ENCODE results near the gene TTYH1. TPM values are rescaled to one million over a fixed set of nuclear protein-coding genes. Genes with fewer than 3 reads are reported as not detected.
"Not testable (repeated sequence)": the region's sequence is repeated elsewhere in the genome, so short reads cannot be mapped to it uniquely, and the experiment has no call there.

TTYH1 gene
- 1 to 10 TPM in 1 of 2 donors, under 1 TPM in 1; 0.47 to 2.4 TPM for total RNA-seq

GRCh38 chr19:54415208-54415900 lies at the start of gene TTYH1:
TTYH1 (plus strand) TSS chr19:54415464; CDS start chr19:54415553, 89 bp downstream.
- Histone ChIP-seq H3K4me3 (no peak within 1 kb of the TSS), H3K4me1 (no peaks in the 10 kb centered on the region), H3K36me3 (no peaks in the 10 kb centered on the region), H3K9ac (ENCODE audit: low read depth in 2 of 2, low read length in 2 of 2) (no peak within 1 kb of the TSS), H3K27ac (no peak within 1 kb of the TSS), H3K9me3 (no peaks in the 10 kb centered on the region), H3K27me3 (peaks cover 24% of the 10 kb centered on the region)
- DNase-seq, result no peak
- intact Hi-C loops (cut with DNase I), result no loop called here
- TF ChIP-seq CTCF (IDR thresholded peaks at IDR 0.05), result no peak

GRCh38 chr19:54365798-54366197 lies 49.5 kb upstream of the TTYH1 start:
- intact Hi-C loops (cut with DNase I); H3K27ac ChIP-seq; DNase-seq: not testable (repeated sequence)

GRCh38 chr19:54366811-54367210 lies 48.5 kb upstream of the TTYH1 start:
- H3K9ac ChIP-seq (ENCODE audit: low read depth in 2 of 2, low read length in 2 of 2), result no peak overlapping the region
- no peaks in the 10 kb centered on the region for H3K36me3 ChIP-seq
- intact Hi-C loops (cut with DNase I), result no loop called here
- no peak for TF ChIP-seq CTCF (IDR thresholded peaks at IDR 0.05)
- no peaks in the 10 kb centered on the region for H3K27me3 ChIP-seq
- H3K27ac ChIP-seq, result no peak overlapping the region
- H3K4me1 ChIP-seq, result no peaks in the 10 kb centered on the region
- DNase-seq, result no peak
- H3K9me3 ChIP-seq, result no peaks in the 10 kb centered on the region
- H3K4me3 ChIP-seq, result no peak overlapping the region

More at GRCh38 chr19:54365798-54366197, 49.5 kb upstream of the TTYH1 start:
- not testable (repeated sequence) for H3K9me3 ChIP-seq; H3K27me3 ChIP-seq; H3K9ac ChIP-seq (ENCODE audit: low read depth in 2 of 2, low read length in 2 of 2); H3K4me1 ChIP-seq; H3K36me3 ChIP-seq; H3K4me3 ChIP-seq

GRCh38 chr19:54369082-54369687 lies 46.1 kb upstream of the TTYH1 start:
- no peaks in the 10 kb centered on the region for H3K27me3 ChIP-seq
- no peaks in the 10 kb centered on the region for H3K9me3 ChIP-seq
- intact Hi-C loops (cut with DNase I), result no loop called here
- H3K9ac ChIP-seq (ENCODE audit: low read depth in 2 of 2, low read length in 2 of 2), result no peak overlapping the region
- no peak for TF ChIP-seq CTCF (IDR thresholded peaks at IDR 0.05)
- H3K4me1 ChIP-seq, result no peaks in the 10 kb centered on the region
- H3K4me3 ChIP-seq, result no peak overlapping the region
- no peak for DNase-seq
- no peaks in the 10 kb centered on the region for H3K36me3 ChIP-seq
- H3K27ac ChIP-seq, result no peak overlapping the region

- H3K4me3 ChIP-seq; H3K27me3 ChIP-seq; intact Hi-C loops (cut with DNase I); H3K4me1 ChIP-seq; H3K9ac ChIP-seq (ENCODE audit: low read depth in 2 of 2, low read length in 2 of 2); H3K27ac ChIP-seq; H3K9me3 ChIP-seq; DNase-seq; H3K36me3 ChIP-seq: not testable (repeated sequence)
These were observed 45.4 kb upstream of the TTYH1 start for GRCh38 chr19:54369688-54370433.

- H3K4me1 ChIP-seq; H3K27me3 ChIP-seq; H3K9ac ChIP-seq (ENCODE audit: low read depth in 2 of 2, low read length in 2 of 2); H3K9me3 ChIP-seq; H3K4me3 ChIP-seq; H3K27ac ChIP-seq; DNase-seq; H3K36me3 ChIP-seq; intact Hi-C loops (cut with DNase I): not testable (repeated sequence)
These were observed 44.8 kb upstream of the TTYH1 start for GRCh38 chr19:54370434-54370796.

- H3K36me3 ChIP-seq; intact Hi-C loops (cut with DNase I); H3K27ac ChIP-seq: not testable (repeated sequence)
These were observed 43.8 kb upstream of the TTYH1 start for GRCh38 chr19:54371453-54371852.

More at GRCh38 chr19:54371453-54371852, 43.8 kb upstream of the TTYH1 start:
- H3K9ac ChIP-seq (ENCODE audit: low read depth in 2 of 2, low read length in 2 of 2); DNase-seq; H3K4me1 ChIP-seq; H3K4me3 ChIP-seq; H3K9me3 ChIP-seq; H3K27me3 ChIP-seq: not testable (repeated sequence)

Measured in colonic mucosa (tissue), 4 donors.